IPS-18c (cell line): ENCODE results near the gene CTTNBP2NL.
"Not testable (repeated sequence)": the region's sequence is repeated elsewhere in the genome, so short reads cannot be mapped to it uniquely, and the experiment has no call there.

Experiments used
- H3K4me3 ChIP-seq: 2 replicates; pipeline ENCODE4 v1.7.0; 2013; ENCODE audit warnings: low read depth, mild to moderate bottlenecking, low read length, moderate library complexity; ENCODE audit not compliant: insufficient read depth
- H3K9me3 ChIP-seq: one replicate; pipeline ENCODE4 v1.6.1; 2013; ENCODE audit warnings: mild to moderate bottlenecking, low read length, moderate library complexity; ENCODE audit not compliant: control insufficient read depth, insufficient read depth

The CTTNBP2NL gene

GRCh38 chr1:112400706-112401105 is 4.7 kb downstream of the CTTNBP2NL start:
- not testable (repeated sequence) for H3K9me3 ChIP-seq, H3K4me3 ChIP-seq

GRCh38 chr1:112402682-112403643 is 6.9 kb downstream of the CTTNBP2NL start:
- no peak overlapping the region for H3K4me3 ChIP-seq

GRCh38 chr1:112406771-112407170 is 10.8 kb downstream of the CTTNBP2NL start:
- H3K4me3 ChIP-seq, result no peak overlapping the region

More at GRCh38 chr1:112402682-112403643, 6.9 kb downstream of the CTTNBP2NL start:
- no peaks in the 10 kb centered on the region for H3K9me3 ChIP-seq

GRCh38 chr1:112409414-112409813 is 13.4 kb downstream of the CTTNBP2NL start:
- no peak overlapping the region for H3K4me3 ChIP-seq
- no peaks in the 10 kb centered on the region for H3K9me3 ChIP-seq

More at GRCh38 chr1:112406771-112407170, 10.8 kb downstream of the CTTNBP2NL start:
- H3K9me3 ChIP-seq, result no peaks in the 10 kb centered on the region

- no peak overlapping the region for H3K4me3 ChIP-seq
- H3K9me3 ChIP-seq, result no peaks in the 10 kb centered on the region
Observed at GRCh38 chr1:112410673-112411072, 14.7 kb downstream of the CTTNBP2NL start.

GRCh38 chr1:112417271-112417670 is 21.3 kb downstream of the CTTNBP2NL start:
- Histone ChIP-seq H3K9me3 (no peaks in the 10 kb centered on the region), H3K4me3 (no peak overlapping the region)

- H3K9me3 ChIP-seq, result no peaks in the 10 kb centered on the region
Observed at GRCh38 chr1:112418099-112418892, 22.3 kb downstream of the CTTNBP2NL start.

GRCh38 chr1:112423207-112423606 is 27.2 kb downstream of the CTTNBP2NL start:
- Histone ChIP-seq H3K9me3 (no peaks in the 10 kb centered on the region), H3K4me3 (no peak overlapping the region)

More at GRCh38 chr1:112418099-112418892, 22.3 kb downstream of the CTTNBP2NL start:
- no peak overlapping the region for H3K4me3 ChIP-seq

GRCh38 chr1:112423666-112424065 is 27.7 kb downstream of the CTTNBP2NL start:
- not testable (repeated sequence) for H3K4me3 ChIP-seq, H3K9me3 ChIP-seq

- Histone ChIP-seq H3K4me3 (no peak overlapping the region), H3K9me3 (no peaks in the 10 kb centered on the region)
Observed at GRCh38 chr1:112429749-112430148, 33.7 kb downstream of the CTTNBP2NL start.

- Histone ChIP-seq H3K4me3 (no peak overlapping the region), H3K9me3 (no peaks in the 10 kb centered on the region)
Observed at GRCh38 chr1:112431038-112431437, 35.0 kb downstream of the CTTNBP2NL start.

GRCh38 chr1:112435448-112435847 is 39.4 kb downstream of the CTTNBP2NL start:
- no peak overlapping the region for H3K4me3 ChIP-seq

GRCh38 chr1:112436384-112437156 is 40.6 kb downstream of the CTTNBP2NL start:
- H3K9me3 ChIP-seq, result no peaks in the 10 kb centered on the region
- H3K4me3 ChIP-seq, result no peak overlapping the region

More at GRCh38 chr1:112435448-112435847, 39.4 kb downstream of the CTTNBP2NL start:
- H3K9me3 ChIP-seq, result no peaks in the 10 kb centered on the region

GRCh38 chr1:112438156-112438555 is 42.1 kb downstream of the CTTNBP2NL start:
- H3K9me3 ChIP-seq, H3K4me3 ChIP-seq: not testable (repeated sequence)

- Histone ChIP-seq H3K4me3 (no peak overlapping the region), H3K9me3 (no peaks in the 10 kb centered on the region)
Observed at GRCh38 chr1:112439592-112439991, 43.6 kb downstream of the CTTNBP2NL start.

GRCh38 chr1:112440574-112440973 is 44.6 kb downstream of the CTTNBP2NL start:
- no peak overlapping the region for H3K4me3 ChIP-seq
- no peaks in the 10 kb centered on the region for H3K9me3 ChIP-seq

GRCh38 chr1:112444269-112444668 is 48.3 kb downstream of the CTTNBP2NL start:
- no peak overlapping the region for H3K4me3 ChIP-seq
- H3K9me3 ChIP-seq, result no peaks in the 10 kb centered on the region
